Endometrial microvascular endothelial cells (primary cell): ENCODE results near the gene TACO1. TPM values are rescaled to one million over a fixed set of nuclear protein-coding genes. Genes with fewer than 3 reads are reported as not detected.

Source experiments
- in situ Hi-C: cut with HindIII; loops from 2 replicates; pipeline ENCODE4 v1.10.0; 2017; ENCODE audit warnings: low sequenced_read_pairs, low pct_unique_long_range_greater_than_20kb; ENCODE audit errors: inconsistent ontology term
- total RNA-seq: library from RNA; depleted of rRNA; stranded (reverse); fragments of >200 nt; gene quantifications from one replicate; pipeline ENCODE4 v1.2.3, GENCODE V29; 2015; ENCODE audit errors: inconsistent ontology term

TACO1 gene
- total RNA-seq: 36.2 TPM

GRCh38 chr17:63600569-63601438 is at the start of gene TACO1:
TSS of gene TACO1 (plus strand) at chr17:63600895. CDS start at chr17:63601084, 189 bp downstream.
- in situ Hi-C loops: no loop called here

GRCh38 chr17:63552211-63552610 is 48.5 kb upstream of the TACO1 start:
- in situ Hi-C loops: no loop called here

- in situ Hi-C loops: no loop called here
Observed at GRCh38 chr17:63555500-63556156, 45.1 kb upstream of the TACO1 start.

GRCh38 chr17:63557416-63557815 is 43.3 kb upstream of the TACO1 start:
- in situ Hi-C loops: no loop called here

GRCh38 chr17:63558441-63558840 is 42.3 kb upstream of the TACO1 start:
- in situ Hi-C loops: no loop called here

- in situ Hi-C loops: no loop called here
Observed at GRCh38 chr17:63561819-63562218, 38.9 kb upstream of the TACO1 start.

GRCh38 chr17:63563339-63563738 is 37.4 kb upstream of the TACO1 start:
- in situ Hi-C loops: no loop called here

GRCh38 chr17:63564562-63564961 is 36.1 kb upstream of the TACO1 start:
- in situ Hi-C loops: no loop called here

- in situ Hi-C loops: no loop called here
Observed at GRCh38 chr17:63567229-63567628, 33.5 kb upstream of the TACO1 start.

- in situ Hi-C loops: no loop called here
Observed at GRCh38 chr17:63568563-63568962, 32.1 kb upstream of the TACO1 start.

GRCh38 chr17:63571632-63572310 is 28.9 kb upstream of the TACO1 start:
- in situ Hi-C loops: no loop called here

GRCh38 chr17:63573634-63574033 is 27.1 kb upstream of the TACO1 start:
- in situ Hi-C loops: no loop called here

- in situ Hi-C loops: loop anchor here (25.0 kb wide), 1 partner anchor 141 kb away; the partner anchor contains the start of gene CYB561
Observed at GRCh38 chr17:63578027-63578768, 22.5 kb upstream of the TACO1 start.

- in situ Hi-C loops: loop anchor here (25.0 kb wide), 1 partner anchor 141 kb away; the partner anchor contains the start of gene CYB561
Observed at GRCh38 chr17:63578769-63579111, 22.0 kb upstream of the TACO1 start.

- in situ Hi-C loops: loop anchor here (25.0 kb wide), 1 partner anchor 142 kb away; the partner anchor contains the start of gene CYB561
Observed at GRCh38 chr17:63579633-63580032, 21.1 kb upstream of the TACO1 start.

- in situ Hi-C loops: loop anchor here (25.0 kb wide), 1 partner anchor 150 kb away; the partner anchor contains the start of gene CYB561
Observed at GRCh38 chr17:63587770-63588169, 12.9 kb upstream of the TACO1 start.

- in situ Hi-C loops: loop anchor here (25.0 kb wide), 1 partner anchor 151 kb away; the partner anchor contains the start of gene CYB561
Observed at GRCh38 chr17:63588797-63589196, 11.9 kb upstream of the TACO1 start.

GRCh38 chr17:63589646-63590045 is 11.0 kb upstream of the TACO1 start:
- in situ Hi-C loops: loop anchor here (25.0 kb wide), 1 partner anchor 152 kb away; the partner anchor contains the start of gene CYB561
